ENCODE results near the gene MPZL1. TPM values are rescaled to one million over a fixed set of nuclear protein-coding genes. Genes with fewer than 3 reads are reported as not detected.
"Not testable (repeated sequence)": the region's sequence is repeated elsewhere in the genome, so short reads cannot be mapped to it uniquely, and the experiment has no call there.

MPZL1 gene
- total and polyA plus RNA-seq, 3 donors from 2014 or later = 148 to 160 (median 154) TPM

DNA sequence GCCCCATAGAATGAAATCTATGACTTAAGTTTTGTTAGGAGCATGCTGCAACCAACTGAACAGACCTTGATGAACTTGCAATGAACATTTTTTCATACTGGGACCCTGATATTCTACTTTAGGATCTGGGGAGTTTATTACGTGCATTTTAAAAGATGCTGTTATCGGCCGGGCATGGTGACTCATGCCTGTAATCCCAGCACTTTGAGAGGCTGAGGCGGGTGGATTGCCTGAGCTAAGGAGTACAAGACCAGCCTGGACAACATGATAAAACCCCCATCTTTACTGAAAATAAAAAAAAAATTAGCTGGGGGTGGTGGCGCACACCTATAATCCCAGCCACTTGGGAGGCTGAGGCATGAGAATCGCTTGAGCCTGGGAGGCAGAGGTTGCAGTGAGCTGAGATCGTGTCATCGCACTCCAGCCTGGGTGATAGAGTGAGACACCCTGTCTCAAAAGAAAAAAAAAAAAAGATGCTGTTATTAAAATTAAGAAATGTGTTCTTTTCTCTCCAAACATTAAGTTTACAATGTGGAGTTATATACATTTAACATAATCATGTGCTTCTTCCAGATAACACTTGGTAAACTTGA is 7.1 kb downstream of the MPZL1 start:
- no peak overlapping the region for H3K27ac ChIP-seq
- no peaks in the 10 kb centered on the region for H3K27me3 ChIP-seq
- H3K36me3 ChIP-seq (ENCODE audit: low read depth, missing control alignments) = no peaks in the 10 kb centered on the region
- intact Hi-C loops (cut with DNase I; ENCODE audit: low total_unique reads) = no loop called here
- no peak for DNase-seq
- H3K9me3 ChIP-seq = no peaks in the 10 kb centered on the region
- no peak for TF ChIP-seq POLR2A (IDR thresholded peaks at IDR 0.05)
- TF ChIP-seq, protein P1, sequence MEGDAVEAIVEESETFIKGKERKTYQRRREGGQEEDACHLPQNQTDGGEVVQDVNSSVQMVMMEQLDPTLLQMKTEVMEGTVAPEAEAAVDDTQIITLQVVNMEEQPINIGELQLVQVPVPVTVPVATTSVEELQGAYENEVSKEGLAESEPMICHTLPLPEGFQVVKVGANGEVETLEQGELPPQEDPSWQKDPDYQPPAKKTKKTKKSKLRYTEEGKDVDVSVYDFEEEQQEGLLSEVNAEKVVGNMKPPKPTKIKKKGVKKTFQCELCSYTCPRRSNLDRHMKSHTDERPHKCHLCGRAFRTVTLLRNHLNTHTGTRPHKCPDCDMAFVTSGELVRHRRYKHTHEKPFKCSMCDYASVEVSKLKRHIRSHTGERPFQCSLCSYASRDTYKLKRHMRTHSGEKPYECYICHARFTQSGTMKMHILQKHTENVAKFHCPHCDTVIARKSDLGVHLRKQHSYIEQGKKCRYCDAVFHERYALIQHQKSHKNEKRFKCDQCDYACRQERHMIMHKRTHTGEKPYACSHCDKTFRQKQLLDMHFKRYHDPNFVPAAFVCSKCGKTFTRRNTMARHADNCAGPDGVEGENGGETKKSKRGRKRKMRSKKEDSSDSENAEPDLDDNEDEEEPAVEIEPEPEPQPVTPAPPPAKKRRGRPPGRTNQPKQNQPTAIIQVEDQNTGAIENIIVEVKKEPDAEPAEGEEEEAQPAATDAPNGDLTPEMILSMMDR (IDR thresholded peaks at IDR 0.05) = no peak
- 83 to 88% methylated on average over 8 of the region's 8 CpGs for WGBS, 2 donors
- H3K4me3 ChIP-seq = no peak overlapping the region
- H3K4me1 ChIP-seq = peaks cover 18% of the 10 kb centered on the region

DNA sequence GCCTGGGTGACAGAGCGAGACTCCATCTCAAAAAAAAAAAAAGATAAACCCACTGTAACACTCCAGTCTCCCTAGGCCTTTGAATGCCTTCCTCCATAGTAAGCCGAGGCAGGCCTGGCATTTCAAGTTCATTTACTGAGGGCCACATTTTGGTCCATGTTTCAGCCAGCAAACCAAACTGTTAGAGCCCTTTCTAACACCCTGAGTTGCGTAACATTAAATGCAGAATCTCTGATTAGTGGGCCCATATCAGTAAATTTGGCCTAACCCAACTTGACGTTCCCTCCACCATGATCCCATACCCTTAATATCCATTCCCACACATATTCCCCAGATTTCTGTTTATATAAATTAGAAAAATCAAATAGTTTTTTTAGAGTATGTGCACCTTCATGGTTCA is 12.4 kb downstream of the MPZL1 start:
- DNase-seq = no peak
- Histone ChIP-seq H3K4me1 (no peaks in the 10 kb centered on the region), H3K27me3 (no peaks in the 10 kb centered on the region), H3K36me3 (ENCODE audit: low read depth, missing control alignments) (no peaks in the 10 kb centered on the region), H3K9me3 (no peaks in the 10 kb centered on the region), H3K27ac (no peak overlapping the region), H3K4me3 (no peak overlapping the region)
- no peak for TF ChIP-seq POLR2A (IDR thresholded peaks at IDR 0.05)
- TF ChIP-seq, protein P1 (IDR thresholded peaks at IDR 0.05) = no peak
- intact Hi-C loops (cut with DNase I; ENCODE audit: low total_unique reads) = no loop called here
- 95 to 98% methylated on average over 4 of the region's 4 CpGs for WGBS, 2 donors

DNA sequence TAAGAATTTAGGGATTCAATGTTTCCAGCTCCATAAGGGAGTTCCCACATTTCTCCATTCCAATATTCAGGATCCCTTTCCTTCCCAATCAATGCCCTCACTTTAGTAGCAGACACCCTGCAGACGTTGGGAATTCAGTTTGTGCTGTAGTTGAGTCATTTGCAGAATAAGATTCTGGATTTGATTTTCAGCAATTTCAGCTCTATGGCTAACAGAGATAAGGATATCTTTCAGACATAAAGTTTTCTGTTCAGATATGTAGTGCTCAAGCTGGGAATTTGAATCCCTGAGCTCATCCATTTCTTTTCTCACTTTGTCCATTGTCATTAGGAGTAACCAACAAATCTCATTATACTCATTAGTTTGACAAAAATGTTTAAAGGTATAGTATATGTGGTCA is 13.1 kb downstream of the MPZL1 start:
- Histone ChIP-seq H3K4me1 (peaks cover 4% of the 10 kb centered on the region), H3K4me3 (no peak overlapping the region), H3K9me3 (no peaks in the 10 kb centered on the region), H3K27me3 (no peaks in the 10 kb centered on the region), H3K27ac (no peak overlapping the region), H3K36me3 (ENCODE audit: low read depth, missing control alignments) (no peaks in the 10 kb centered on the region)
- no peak for DNase-seq
- intact Hi-C loops (cut with DNase I; ENCODE audit: low total_unique reads) = no loop called here
- TF ChIP-seq POLR2A (IDR thresholded peaks at IDR 0.05) = no peak
- 70 to 94% methylated on average over 1 of the region's 1 CpG for WGBS, 2 donors

DNA sequence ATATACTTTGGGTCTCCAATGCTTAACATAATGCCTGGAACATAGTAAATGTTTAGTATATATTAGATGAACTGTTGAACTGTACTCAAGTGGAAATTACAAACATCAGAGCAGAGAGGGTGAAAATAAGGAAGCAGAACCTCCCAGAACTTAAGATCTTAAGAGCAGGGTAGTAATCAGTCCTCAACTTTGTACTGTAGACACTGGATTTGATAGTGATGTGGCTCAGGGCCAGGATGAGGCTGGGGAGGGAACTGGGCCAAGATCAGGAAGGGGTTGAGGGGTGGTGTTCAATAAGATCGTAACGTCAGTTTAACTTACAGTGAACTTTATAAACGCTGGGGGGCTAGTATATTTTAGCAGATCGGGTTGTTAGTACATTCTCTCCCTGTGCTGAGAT is 15.4 kb downstream of the MPZL1 start:
- WGBS, 2 donors = 54 to 67% methylated on average over 4 of the region's 4 CpGs
- Histone ChIP-seq H3K4me1 (peaks cover 8% of the 10 kb centered on the region), H3K9me3 (no peaks in the 10 kb centered on the region), H3K27ac (no peak overlapping the region), H3K4me3 (no peak overlapping the region), H3K27me3 (no peaks in the 10 kb centered on the region), H3K36me3 (ENCODE audit: low read depth, missing control alignments) (no peaks in the 10 kb centered on the region)
- TF ChIP-seq POLR2A (IDR thresholded peaks at IDR 0.05) = no peak
- no peak for DNase-seq
- intact Hi-C loops (cut with DNase I; ENCODE audit: low total_unique reads) = no loop called here

DNA sequence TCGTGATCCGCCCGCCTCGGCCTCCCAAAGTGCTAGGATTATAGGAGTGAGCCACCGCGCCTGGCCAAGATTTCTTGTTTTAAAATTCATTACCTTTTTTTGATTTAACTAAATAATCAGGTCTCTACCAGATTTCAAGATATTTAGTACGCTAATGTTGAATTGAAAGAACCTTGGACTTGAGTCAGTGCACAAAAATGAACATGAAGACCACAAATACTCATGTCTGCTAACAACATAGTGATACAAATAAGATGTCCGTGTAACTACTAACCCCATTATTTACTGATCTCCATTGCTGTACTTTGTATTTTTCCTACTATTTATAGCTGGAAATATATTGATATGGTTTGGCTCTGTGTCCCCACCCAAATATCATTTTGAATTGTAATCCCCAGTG is 16.4 kb downstream of the MPZL1 start:
- WGBS, 2 donors = 89 to 91% methylated on average over 8 of the region's 8 CpGs
- H3K4me1 ChIP-seq = peaks cover 8% of the 10 kb centered on the region
- no peaks in the 10 kb centered on the region for H3K9me3 ChIP-seq
- TF ChIP-seq, protein P1 (IDR thresholded peaks at IDR 0.05) = no peak
- TF ChIP-seq POLR2A (IDR thresholded peaks at IDR 0.05) = no peak
- H3K4me3 ChIP-seq = no peak overlapping the region
- intact Hi-C loops (cut with DNase I; ENCODE audit: low total_unique reads) = no loop called here
- H3K27ac ChIP-seq = no peak overlapping the region
- no peak for DNase-seq
- H3K27me3 ChIP-seq = no peaks in the 10 kb centered on the region
- H3K36me3 ChIP-seq (ENCODE audit: low read depth, missing control alignments) = no peaks in the 10 kb centered on the region

DNA sequence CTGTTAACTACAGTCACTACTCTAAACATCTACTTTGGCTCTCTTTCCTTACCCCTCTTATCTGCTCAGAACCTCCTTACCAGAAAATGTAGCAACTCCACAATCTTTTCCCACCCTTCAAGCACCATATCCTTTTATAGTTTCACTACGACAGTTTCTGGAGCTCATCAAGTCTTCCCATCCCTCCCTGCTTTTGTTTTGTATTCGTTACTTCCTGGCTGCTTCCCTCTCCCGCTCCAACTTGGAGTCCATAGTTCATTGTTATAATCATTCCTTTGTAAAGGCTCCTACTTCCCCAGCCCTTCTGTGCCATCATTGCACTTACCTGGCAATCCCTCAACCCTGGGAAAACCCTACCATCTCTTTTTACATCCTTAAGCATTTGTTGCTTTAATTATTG is 18.0 kb downstream of the MPZL1 start:
- Histone ChIP-seq H3K4me1 (peaks cover 8% of the 10 kb centered on the region), H3K36me3 (ENCODE audit: low read depth, missing control alignments) (no peaks in the 10 kb centered on the region), H3K27ac (no peak overlapping the region), H3K27me3 (no peaks in the 10 kb centered on the region), H3K9me3 (no peaks in the 10 kb centered on the region), H3K4me3 (no peak overlapping the region)
- WGBS, 2 donors = 43 to 57% methylated on average over 3 of the region's 3 CpGs
- no peak for TF ChIP-seq POLR2A (IDR thresholded peaks at IDR 0.05)
- TF ChIP-seq, protein P1 (IDR thresholded peaks at IDR 0.05) = no peak
- intact Hi-C loops (cut with DNase I; ENCODE audit: low total_unique reads) = no loop called here
- DNase-seq = no peak

DNA sequence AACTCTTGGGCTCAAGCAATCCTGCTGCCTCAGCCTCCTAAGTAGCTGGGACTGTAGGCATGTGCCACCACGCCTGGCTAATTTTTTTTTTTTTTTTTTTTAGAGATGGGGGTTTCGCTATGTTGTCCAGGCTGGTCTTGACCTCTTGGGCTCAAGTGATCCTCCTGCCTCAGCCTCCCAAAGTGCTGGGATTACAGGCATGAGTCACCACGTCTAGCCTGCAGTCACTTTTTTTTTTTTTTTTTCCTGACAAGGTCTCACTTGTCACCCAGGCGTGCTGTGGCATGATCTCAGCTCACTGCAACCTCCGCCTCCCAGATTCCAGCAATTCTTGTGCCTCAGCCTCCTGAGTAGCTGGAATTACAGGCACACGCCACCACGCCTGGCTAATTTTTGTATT is 19.3 kb downstream of the MPZL1 start:
- H3K9me3 ChIP-seq; DNase-seq; H3K27ac ChIP-seq; H3K4me3 ChIP-seq; H3K36me3 ChIP-seq (ENCODE audit: low read depth, missing control alignments); intact Hi-C loops (cut with DNase I; ENCODE audit: low total_unique reads); H3K27me3 ChIP-seq: not testable (repeated sequence)
- WGBS, 2 donors = 92 to 93% methylated on average over 7 of the region's 7 CpGs
- peaks cover 13% of the 10 kb centered on the region for H3K4me1 ChIP-seq

DNA sequence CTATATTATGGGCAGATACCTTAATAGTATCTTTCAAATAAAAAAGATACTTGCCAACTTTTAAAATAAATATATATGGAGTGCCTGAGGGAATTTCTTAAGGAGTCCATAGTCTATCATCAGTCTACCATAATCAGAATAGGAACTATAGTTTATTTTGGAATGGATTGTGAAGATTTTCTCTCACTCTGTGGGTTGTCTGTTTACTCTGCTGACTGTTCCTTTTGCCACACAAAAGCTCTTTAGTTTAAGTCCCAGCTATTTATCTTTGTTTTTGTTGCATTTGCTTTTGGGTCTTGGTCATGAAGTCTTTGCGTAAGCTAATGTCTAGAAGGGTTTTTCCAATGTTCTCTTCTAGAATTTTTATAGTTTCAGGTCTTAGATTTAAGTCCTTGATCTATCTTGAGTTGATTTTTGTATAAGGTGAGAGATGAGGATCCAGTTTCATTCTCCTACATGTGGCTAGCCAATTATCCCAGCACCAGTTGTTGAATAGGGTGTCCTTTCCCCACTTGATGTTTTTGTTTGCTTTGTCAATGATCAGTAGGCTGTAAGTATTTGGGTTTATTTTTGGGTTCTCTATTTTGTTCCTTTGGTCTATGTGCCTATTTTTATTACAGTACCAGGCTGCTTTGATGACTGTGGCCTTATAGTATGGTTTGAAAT is 20.7 kb downstream of the MPZL1 start:
- H3K36me3 ChIP-seq (ENCODE audit: low read depth, missing control alignments); H3K27me3 ChIP-seq; intact Hi-C loops (cut with DNase I; ENCODE audit: low total_unique reads); DNase-seq; H3K9me3 ChIP-seq; H3K4me3 ChIP-seq: not testable (repeated sequence)
- Histone ChIP-seq H3K27ac (peak overlapping the region; percentile 3 to 22), H3K4me1 (peaks cover 19% of the 10 kb centered on the region)
- 68 to 73% methylated on average over 1 of the region's 1 CpG for WGBS, 2 donors

All from testis (tissue), 3 donors.